Measurements from ENCODE around the gene B3GALNT2.
A peak's percentile ranks its signal among the peaks of the same experiment; 100 is the strongest.

The B3GALNT2 gene

DNA sequence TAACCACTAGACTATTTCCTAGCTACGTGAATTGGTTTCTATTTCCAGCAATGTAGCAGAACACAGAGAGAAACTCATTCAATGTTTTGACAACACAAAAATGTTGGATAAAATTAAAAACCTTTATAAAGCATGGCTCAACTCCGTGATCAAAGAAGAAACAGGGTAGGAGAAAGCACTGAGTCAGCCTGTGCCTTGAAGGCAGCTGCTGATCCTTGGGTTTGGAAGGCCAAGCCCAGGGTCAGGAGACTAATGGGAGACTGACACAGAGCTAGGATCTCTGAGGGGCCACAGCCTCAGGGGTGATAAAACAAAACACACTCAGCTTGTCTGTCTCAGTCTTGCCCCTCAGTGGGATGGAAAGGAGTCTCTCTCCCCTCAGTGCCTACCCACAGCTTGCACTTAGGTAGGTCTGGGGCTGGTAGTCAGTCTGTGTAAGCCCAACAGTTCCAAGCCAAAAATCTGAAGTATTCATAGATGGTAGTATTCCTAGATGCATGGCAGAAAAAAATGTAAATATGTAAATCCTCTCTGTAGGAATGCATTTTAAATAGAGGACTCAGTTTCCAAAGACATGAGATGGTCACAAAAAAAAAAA, 53.3 kb downstream of the B3GALNT2 start:
- DNase-seq: no peak

DNA sequence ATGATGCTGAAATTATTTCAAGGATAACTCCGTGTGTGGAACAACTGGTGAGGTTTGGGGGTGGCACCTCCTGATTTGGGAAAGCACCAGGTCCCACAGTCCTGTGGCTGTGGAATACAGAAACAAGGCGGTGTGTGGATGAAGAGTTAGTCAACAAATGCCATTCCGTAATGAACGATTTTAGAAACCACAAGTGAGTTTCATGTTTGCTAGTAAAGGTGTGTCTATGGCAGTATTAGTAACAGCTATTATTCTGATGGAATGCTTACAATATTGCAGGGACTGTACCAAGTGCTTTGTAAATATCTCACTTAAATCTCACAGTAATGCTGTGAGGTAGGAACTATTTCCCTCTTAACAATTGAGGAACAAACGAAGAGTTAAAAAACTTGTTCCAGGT, 53.8 kb downstream of the B3GALNT2 start:
- no peak for DNase-seq

DNA sequence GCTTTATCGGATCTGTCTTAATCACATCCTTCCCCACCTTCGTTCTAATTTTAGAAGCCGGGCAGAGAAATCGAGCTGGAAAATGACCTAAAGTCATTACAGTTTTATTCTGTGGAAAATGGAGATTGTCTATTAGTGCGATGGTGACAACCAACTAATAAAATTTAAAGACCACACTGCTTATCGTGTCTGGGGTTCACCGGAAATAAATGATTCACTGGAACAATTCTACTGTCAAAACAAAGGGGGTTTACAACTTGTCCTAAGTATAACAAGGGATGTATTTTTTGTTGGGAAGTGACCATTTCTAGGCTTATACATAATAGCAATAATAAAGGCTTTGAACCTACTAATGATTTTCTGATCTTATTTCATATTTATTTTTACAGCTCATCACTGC, 55.6 kb downstream of the B3GALNT2 start:
- no peak for DNase-seq

DNA sequence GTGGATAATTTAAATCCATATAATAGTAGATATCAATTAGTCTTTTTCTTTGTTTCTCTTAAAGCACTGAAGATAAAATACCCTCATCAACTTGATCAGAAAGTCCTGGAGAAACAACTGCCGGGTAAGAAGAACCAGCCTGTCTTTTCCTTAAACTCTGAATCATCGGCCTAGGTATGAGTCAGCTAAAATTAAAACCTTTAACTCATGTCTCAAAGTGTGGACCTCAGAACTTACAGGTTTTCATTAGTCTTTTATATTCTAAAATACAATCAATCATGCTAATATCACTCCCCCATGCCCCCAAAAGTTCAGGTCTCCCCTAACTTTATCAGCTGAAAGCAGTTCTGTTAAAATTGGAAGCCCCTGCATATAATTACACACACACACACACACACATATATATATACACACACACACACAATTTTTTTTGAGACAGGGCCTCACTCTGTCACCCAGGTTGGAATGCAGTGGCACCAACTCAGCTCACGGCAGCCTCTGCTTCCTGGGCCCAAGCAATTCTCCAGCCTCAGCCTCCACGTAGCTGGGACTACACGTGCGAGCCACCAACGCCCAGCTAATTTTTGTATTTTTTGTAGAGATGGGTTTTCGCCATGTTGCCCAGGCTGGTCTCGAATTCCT, 61.3 kb downstream of the B3GALNT2 start:
- no peak for DNase-seq

DNA sequence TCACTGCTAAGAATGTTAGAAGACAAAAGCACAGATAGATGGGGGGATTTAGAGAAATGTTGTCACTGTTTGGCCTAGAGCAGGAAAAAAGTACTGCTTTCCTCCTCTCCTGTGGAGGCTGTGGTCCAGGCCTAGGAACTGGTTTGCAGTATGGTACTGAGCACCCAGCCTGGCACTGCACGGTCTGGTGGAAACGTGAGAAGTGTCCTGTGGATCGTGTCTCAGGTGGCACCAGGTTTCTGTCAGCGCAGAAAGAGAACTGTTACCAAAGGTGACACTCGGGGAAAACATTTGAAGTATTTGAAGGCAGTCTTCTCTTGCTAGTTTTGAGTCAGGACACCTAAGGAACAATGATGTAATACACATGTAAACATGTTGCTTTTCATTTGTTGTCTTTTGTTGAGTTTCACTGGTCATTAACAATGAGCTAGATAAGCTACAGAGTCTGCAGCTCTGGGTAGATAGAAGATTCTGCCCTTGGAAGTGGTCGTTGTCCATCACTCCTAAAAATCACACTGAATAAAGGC, 63.0 kb downstream of the B3GALNT2 start:
- no peak for DNase-seq

DNA sequence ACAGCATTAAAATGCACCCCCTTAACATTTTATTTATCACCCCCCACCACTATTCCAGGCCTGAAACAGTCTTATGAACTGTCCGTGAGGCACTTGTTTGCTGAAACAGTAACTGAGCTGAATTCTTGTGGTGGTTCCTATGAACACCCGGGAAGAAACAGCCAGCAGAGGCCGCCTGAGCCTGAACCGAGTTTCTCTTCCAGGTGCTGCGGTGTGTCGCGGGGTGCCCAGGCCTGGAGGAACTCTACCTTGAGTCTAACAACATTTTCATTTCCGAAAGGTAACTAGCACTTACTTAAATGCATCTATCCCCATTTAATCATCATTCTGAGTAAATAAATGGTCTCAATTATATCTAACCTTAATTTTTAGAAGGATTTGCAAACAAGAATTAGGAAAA, 70.3 kb downstream of the B3GALNT2 start:
- DNase-seq: no peak

DNA sequence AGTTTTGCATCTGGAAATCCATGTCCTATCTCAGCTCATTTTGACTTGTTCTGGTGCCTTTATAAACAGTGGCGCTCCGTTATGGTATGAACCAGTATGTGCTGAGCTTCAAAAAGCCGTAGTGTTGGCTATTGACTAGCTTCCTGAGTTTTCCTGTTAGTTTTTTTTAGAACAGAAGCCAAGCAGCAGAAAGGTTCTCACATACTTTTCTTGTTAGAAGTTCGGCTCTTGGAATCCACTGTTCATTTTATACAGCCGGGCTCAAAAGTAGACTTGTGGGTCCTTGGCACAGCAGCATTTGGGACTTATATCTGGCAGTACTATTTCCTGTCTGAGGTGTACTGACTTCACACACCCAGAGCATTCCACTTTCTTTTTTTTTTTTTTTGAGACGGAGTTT, 73.3 kb downstream of the B3GALNT2 start:
- no peak for DNase-seq

DNA sequence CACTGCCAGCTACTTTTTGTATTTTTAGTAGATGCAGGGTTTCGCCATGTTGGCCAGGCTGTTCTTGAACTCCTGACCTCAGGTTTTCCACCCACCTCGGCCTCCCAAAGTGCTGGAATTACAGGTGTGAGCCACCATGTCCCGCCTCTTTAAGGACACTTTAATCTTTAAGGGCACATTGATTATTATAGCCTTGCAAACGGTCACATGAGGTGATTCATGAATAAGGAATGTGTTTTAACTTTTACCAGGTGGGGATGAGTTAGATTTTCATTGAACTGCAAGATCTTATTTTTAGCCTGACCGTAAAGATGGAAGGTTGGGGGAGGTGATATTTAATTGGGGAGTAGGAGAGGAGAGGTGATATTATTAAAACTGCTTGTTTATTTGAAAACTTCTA, 75.1 kb downstream of the B3GALNT2 start:
- no peak for DNase-seq

DNA sequence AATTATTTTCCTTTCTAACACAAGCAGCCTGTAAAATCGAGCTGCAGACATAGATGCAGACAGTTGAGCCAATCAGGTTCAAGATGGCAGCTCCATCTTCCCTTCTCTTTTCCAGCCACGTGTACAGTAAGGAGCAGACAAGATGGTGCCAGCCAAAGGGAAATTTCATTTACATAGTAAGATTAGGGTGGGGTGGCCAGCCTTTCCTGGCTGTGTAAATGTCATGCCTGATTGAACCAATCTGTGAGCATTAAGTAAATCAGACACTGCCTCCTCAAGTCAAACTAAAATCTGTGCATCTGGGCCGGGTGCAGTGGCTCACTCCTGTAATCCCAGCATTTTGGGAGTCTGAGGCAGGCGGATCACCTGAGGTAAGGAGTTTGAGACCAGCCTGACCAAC, 76.8 kb downstream of the B3GALNT2 start:
- DNase-seq: no peak

DNA sequence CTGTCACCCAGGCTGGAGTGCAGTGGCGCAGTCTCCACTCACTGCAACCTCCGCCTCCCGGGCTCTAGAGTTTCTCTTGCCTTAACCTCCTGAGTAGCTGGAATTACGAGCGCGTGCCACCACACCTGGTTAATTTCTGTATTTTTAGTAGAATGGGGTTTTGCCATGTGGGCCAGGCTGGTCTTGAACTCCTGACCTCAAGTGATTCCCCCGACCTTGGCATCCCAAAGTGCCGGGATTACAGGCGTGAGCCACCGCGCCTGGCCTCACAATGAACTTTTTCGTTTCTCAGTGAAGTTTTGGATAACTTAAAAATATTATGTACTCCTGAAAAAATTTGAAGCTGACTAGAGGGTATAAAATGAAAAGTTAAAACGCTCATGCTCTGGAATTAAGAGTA, 77.6 kb downstream of the B3GALNT2 start:
- DNase-seq: no peak

DNA sequence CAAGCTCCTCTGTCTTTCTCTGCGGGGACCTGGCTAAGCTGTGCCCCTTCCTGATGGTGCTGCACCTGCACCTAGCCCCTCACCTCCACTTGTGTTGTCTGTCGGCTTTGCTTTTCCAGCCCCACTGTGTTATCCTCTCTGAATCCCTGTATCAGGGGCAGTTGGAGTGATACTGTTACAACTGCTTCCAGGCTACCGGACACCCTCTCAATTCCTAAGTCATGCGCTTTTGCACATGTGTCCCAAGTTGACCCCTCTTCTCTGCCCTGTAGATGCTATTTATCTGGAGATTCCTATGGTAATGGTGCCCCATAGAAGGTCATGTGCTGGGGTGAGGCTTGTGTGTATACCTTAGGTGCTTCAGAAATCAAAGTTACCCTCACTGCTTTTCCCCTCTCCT, 78.1 kb downstream of the B3GALNT2 start:
- DNase-seq: no peak

DNA sequence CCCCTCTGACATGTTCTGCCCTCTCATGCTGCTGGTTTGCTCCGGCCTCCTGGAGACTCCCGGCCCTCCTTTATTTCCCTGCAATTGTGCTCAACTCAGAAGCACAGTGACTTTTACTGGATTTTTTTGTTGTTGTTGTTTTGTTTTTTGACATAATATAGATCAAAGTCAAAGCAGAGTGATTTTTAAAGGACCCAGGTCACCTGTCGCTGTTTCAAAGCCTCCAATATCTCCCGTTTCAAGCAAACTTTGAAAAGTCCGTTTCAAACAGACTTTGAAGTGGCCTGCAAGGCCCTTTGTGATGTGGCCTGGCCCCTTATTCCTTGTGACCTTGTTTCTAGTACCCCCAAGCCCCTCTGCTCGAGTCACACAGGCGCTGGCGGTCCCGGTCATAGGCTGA, 78.9 kb downstream of the B3GALNT2 start:
- DNase-seq: no peak

DNA sequence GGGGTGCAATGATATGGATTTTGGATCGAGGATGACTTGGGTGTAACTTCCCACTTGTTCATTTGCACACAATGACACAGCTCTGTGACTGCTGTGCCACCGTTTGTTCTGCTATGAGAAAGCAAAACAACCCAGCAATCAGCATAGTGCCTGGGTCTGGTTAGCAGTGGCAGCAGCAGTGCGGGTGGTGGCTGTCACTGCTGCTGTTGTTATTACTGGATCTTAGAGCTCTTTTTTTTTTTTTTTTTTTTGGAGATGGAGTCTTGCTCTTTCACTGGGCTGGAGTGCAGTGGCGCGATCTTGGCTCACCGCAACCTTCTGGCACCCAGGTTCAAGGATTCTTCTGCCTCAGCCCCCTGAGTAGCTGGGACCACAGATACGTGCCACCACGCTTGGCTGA, 80.2 kb downstream of the B3GALNT2 start:
- DNase-seq: no peak

DNA sequence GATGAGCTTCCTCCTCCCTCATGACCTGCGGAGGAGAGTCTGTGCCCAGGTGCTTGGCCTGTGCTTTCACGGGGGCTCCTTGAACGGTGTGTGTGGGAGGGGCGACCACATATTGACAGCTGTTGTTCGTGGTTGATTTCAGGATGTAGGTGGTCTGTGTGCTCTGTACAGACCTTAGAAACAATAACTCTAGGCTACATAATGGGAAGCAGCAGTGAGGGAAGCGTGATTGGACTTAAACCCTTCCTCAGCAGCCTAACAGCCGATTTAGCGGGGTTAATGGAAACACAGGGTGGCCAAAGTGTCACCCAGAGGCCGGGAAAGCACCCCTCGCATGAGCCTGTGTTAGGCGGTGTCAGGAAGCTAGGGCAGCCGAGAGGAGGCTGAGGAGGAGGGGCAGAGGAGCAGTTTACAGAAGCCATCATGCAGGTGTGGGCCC, 81.0 kb downstream of the B3GALNT2 start:
- no peak for DNase-seq

DNA sequence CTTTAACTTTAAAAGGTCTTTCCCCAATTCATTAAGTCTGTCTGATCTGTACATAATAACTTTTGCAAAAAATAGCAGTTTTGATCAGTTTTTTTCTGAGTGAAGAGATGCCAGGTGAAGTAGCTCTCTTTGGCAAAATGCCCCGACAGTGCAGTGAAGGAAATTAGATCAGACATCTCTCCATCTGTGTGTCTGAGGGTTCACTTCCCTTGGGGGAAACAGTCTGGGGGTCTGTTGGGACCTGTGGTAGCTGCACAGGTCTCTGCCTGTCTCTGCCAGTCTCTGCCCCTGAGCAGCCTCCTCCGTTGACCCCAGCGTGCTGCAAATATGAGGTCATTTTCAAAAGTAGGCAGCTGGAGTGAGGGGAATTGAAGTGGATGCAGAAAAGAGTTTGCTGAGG, 82.5 kb downstream of the B3GALNT2 start:
- DNase-seq: no peak

DNA sequence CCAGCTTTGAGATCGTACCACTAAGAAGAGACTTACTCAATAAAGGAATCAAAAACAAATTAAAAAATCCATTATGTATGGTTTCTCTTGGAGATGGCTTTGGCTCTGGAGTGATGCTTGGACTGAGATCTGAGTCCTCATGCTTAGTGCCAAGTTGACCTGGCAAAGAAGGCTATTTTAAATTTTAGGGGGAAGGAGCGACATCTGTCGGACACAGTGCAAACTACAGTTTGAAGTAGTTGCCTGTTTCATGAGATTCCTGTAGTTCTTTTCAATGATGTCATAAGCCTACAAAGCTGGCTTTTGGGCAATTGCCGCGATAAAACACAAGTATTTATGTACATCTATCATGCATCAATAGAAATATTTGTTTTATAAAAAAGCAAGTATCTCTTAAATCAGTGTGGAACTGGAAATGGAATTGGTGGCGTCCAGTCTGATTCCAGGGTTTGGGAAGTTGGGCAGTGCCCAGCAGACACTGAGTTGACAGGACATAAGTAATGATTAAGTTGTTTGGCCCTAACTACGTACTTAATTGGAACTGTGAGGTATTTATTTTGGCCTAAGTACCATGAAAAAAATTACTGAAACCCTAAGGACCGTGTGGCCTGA, 87.1 kb downstream of the B3GALNT2 start:
- DNase-seq: peak; percentile 83

DNA sequence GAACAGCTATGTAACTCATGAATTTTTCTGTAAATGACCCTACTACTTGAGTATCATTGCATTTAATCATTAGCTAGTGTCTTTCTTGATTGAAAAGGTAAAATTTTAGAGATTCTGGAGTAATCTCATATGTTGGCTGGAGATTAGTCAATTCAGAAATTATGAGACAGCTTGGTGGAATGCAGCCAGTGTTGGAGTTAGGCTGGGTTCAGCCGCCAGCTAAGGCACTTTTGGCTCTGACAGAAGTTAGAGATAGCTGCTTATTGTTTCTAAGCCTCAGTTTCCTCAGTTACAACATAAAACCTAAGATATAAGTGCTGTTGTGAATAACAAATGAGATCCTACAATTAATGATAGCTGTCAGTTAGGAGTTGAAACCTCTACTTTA, 87.6 kb downstream of the B3GALNT2 start:
- DNase-seq: no peak

DNA sequence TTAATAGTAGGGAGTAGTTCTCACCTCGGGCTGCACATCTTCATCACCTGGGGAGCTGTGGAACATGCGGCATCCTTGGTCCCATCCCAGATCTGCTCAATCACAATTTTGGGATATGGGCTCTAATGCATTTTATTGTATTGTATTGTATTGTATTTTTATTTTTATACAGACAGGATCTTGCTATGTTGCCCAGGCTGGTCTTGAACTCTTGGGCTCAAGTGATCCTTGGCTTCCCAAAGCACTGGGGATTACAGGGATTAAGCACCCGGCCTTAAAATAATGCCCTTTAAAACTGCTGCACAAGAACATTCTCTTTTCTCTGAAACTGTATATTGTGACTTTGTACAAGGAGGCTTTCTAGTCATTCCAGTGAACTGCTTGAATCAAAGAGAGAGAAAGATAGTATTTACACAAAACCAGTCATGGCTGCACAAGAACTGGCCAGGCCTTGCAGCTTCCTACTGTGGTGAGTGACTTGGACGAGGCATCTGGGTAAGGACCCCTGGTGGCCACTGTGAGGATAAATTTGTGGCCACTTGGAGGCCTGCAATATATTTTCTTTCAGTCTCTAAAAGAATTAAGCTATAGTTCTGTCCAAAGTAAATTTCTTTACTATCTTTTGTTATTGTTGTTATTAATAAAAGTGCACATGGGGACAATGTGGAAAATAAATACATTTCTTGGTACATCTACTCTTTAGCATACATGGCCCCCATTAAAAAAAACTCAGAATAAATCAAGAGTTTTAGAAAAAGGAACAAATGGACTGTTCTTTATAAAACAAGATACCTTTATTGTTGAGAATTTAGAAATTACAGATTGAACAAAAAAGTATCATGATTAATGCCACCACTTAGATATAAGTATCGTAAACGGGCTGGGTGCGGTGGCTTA, 89.0 kb downstream of the B3GALNT2 start:
- peak; percentile 81 for DNase-seq

DNA sequence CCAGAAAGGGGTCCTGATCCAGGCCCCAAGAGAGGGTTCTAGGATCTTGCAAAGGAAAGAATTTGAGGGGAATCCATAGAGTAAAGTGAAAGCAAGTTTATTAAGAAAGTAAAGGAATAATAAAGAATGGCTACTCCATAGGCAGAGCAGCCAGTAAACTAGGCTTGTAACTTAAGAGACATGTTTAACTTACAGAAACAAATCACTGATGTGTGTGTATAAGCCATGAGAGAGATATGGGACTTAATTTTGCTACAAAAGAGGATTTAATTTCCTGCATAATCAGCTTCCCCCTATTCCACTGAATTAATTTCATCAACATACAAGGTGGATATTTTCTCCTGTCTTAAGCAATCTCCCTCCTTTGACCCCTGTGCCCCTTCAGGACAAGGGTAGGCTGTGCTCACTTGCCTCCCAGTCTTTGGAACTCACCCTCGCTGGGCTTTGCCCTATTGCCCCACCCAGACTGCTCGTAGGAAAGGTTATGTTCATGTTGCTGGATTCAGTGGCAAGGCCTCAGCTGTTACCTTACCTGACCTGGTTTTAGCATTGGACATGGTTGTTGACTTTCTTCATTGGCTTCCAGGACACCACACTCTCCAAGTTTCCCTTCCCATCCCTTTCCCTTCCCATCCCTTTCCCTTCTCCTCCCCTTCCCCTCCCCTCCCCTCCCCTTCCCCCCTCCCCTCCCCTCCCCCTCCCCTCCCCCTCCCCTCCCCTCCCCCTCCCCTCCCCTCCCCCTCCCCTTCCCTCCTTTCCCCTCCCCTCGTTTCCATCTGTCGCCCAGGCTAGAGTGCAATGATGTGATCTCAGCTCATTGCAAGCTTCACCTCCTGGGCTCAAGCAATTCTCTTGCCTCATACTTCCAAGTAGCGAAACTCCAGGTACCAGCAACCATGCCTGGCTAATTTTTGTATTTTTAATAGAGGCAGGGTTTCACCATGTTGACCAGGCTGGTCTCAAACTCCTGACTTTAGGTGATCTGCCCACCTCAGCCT, 92.5 kb downstream of the B3GALNT2 start:
- no peak for DNase-seq

DNA sequence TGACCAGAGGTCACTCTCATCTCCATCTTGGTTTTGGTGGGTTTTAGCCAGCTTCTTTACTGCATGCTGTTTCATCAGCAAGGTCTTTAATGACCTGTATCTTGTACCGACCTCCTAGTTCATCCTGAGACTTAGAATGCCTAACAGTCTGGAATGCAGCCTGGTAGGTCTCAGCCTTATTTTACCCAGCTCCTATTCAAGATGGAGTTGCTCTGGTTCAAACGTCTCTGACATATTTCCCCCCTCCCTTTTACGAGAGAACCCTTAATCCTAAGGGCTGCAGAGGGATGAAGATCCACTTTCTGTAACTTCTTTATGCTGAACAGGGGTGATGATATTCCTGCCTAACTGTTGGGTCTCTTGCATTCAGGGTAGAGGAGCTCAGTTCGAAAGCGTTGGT, 93.8 kb downstream of the B3GALNT2 start:
- no peak for DNase-seq

DNA sequence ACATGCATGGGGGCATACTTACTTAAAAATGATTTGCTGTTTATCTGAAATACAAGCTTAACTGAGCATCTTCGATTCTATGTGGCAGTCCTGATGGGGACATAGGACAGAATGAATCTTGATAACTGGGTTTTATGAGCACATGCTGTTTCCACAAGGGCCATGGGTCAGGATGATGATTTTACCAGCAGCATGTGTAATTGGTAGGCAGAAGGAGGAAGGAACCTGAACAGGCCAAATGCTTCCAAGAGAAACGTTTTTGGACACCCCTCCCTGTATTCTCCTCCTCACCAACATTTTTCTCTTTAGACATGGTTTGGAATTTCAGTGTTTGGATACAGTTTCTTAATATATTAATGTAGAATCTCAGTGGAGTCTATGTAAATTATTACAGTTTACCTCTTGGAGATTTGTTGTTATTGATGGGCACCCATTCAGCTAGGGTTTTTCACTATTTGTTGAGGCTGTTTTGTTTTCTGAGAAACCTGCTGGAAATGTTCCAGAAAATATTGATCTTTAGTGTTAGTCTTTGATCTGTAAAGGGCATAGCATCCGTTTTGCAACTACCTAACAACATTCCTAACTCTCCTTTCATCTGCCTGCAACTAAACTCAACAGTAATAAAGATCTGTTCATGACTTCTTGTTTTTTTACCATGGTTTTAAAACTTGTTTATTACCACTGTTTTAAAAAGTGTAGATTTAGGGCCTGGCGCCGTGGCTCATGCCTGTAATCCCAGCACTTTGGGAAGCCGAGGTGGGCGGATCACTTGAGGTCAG, 95.0 kb downstream of the B3GALNT2 start:
- no peak for DNase-seq

Measured in islet precursor cell (in vitro differentiated cells).